ENCODE measurements around the gene RBBP7.

RBBP7 gene

GRCh38 chrX:16825264-16826035 is 44.7 kb downstream of the RBBP7 start:
- no peak for DNase-seq

GRCh38 chrX:16822723-16823122 is 47.4 kb downstream of the RBBP7 start:
- peak; percentile 63 for DNase-seq

GRCh38 chrX:16819634-16820033 is 50.5 kb downstream of the RBBP7 start:
- DNase-seq: no peak

- DNase-seq: no peak
Observed at GRCh38 chrX:16814597-16814996, 55.6 kb downstream of the RBBP7 start.

- DNase-seq: no peak
Observed at GRCh38 chrX:16807976-16808542, 62.1 kb downstream of the RBBP7 start.

- DNase-seq: no peak
Observed at GRCh38 chrX:16807548-16807947, 62.6 kb downstream of the RBBP7 start.

- no peak for DNase-seq
Observed at GRCh38 chrX:16804923-16805464, 65.2 kb downstream of the RBBP7 start.

GRCh38 chrX:16797841-16798240 is 72.3 kb downstream of the RBBP7 start:
- peak; percentile 24 for DNase-seq

- no peak for DNase-seq
Observed at GRCh38 chrX:16797358-16797757, 72.8 kb downstream of the RBBP7 start.

- no peak for DNase-seq
Observed at GRCh38 chrX:16796298-16796697, 73.9 kb downstream of the RBBP7 start.

Data from fibroblast of skin of back (primary cell).